ENCODE measurements around the gene PRAF2. TPM values are rescaled to one million over a fixed set of nuclear protein-coding genes. Genes with fewer than 3 reads are reported as not detected.

The PRAF2 gene
- total RNA-seq, 1 experiment from 2014 or later = 36.3 TPM

GRCh38 chrX:49106930-49107329 is 33.1 kb upstream of the PRAF2 start:
- POLR2A ChIA-PET = interaction anchor here (0.7 kb wide), 1 partner anchor 115 kb away, joined by 3 read pairs; no protein-coding TSS in a partner anchor
- no peaks in the 10 kb centered on the region for H3K4me1 ChIP-seq (ENCODE audit: control insufficient read depth, insufficient read depth, low read length)
- in situ Hi-C loops (cut with HindIII; ENCODE audit: low pct_unique_long_range_greater_than_20kb, low sequenced_read_pairs) (no loop called here), intact Hi-C loops (cut with micrococcal nuclease; ENCODE audit: unreplicated experiment) (no loop called here)
- no TSS peak for BruUV-seq (replicated peaks)
- no peaks in the 10 kb centered on the region for H3K36me3 ChIP-seq (ENCODE audit: control insufficient read depth, insufficient read depth, low read length)
- DNase-seq (ENCODE audit: low read depth, low spot score) (no peak), ATAC-seq (peak; percentile 83)
- CTCF ChIA-PET = interaction anchor here (0.6 kb wide), 1 partner anchor 260 kb away, joined by 3 read pairs; no protein-coding TSS in a partner anchor
- H3K9me3 ChIP-seq (ENCODE audit: control insufficient read depth, insufficient read depth, low read depth, low read length) = no peaks in the 10 kb centered on the region
- H3K27me3 ChIP-seq (ENCODE audit: control insufficient read depth, insufficient read depth, low read length) = no peaks in the 10 kb centered on the region
- H3K4me3 ChIP-seq (ENCODE audit: low read depth in 2 of 2, low read length in 2 of 2) = no peak overlapping the region
- no peak overlapping the region for H3K27ac ChIP-seq (ENCODE audit: low read length)
- TF ChIP-seq SIN3A (IDR thresholded peaks at IDR 0.05; ENCODE audit: borderline replicate concordance, insufficient read depth, low read depth, low read length) (no peak), POLR2AphosphoS5 (IDR thresholded peaks at IDR 0.05; ENCODE audit: low read depth, low read length) (no peak), TCF7L2 (IDR thresholded peaks at IDR 0.05; ENCODE audit: low read depth, low read length) (no peak), CTCF (IDR thresholded peaks at IDR 0.05) (no peak; the same call in 1 of the 2 replicates)
- TF ChIP-seq, protein P1, sequence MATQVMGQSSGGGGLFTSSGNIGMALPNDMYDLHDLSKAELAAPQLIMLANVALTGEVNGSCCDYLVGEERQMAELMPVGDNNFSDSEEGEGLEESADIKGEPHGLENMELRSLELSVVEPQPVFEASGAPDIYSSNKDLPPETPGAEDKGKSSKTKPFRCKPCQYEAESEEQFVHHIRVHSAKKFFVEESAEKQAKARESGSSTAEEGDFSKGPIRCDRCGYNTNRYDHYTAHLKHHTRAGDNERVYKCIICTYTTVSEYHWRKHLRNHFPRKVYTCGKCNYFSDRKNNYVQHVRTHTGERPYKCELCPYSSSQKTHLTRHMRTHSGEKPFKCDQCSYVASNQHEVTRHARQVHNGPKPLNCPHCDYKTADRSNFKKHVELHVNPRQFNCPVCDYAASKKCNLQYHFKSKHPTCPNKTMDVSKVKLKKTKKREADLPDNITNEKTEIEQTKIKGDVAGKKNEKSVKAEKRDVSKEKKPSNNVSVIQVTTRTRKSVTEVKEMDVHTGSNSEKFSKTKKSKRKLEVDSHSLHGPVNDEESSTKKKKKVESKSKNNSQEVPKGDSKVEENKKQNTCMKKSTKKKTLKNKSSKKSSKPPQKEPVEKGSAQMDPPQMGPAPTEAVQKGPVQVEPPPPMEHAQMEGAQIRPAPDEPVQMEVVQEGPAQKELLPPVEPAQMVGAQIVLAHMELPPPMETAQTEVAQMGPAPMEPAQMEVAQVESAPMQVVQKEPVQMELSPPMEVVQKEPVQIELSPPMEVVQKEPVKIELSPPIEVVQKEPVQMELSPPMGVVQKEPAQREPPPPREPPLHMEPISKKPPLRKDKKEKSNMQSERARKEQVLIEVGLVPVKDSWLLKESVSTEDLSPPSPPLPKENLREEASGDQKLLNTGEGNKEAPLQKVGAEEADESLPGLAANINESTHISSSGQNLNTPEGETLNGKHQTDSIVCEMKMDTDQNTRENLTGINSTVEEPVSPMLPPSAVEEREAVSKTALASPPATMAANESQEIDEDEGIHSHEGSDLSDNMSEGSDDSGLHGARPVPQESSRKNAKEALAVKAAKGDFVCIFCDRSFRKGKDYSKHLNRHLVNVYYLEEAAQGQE (IDR thresholded peaks at IDR 0.05; ENCODE audit: insufficient read depth in 1 of 2, low read depth in 2 of 2, low read length in 1 of 2) = no peak

DNA sequence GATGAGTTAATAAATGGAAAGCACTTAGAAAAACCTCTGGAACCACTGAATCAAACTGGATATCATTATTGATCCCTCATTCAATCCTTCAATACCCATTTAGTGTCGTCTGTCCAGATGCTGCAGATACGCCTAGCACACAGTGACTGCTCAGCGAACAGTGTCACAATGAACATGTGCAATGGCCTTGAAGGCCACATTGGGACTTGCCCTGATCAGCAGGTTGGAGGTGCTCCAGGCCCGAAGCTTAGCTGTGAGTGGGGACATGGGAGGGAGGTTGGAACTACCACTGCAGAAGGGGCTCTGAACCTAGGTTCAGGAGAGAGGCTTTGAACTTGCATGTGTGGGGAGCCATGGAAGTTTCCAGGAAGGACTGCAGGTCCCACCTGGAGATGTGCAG is 32.5 kb upstream of the PRAF2 start:
- no peak for ATAC-seq
- no peak overlapping the region for H3K27ac ChIP-seq (ENCODE audit: low read length)
- no TSS peak for BruUV-seq (replicated peaks)
- TF ChIP-seq POLR2AphosphoS5 (IDR thresholded peaks at IDR 0.05; ENCODE audit: low read depth, low read length) (no peak), SIN3A (IDR thresholded peaks at IDR 0.05; ENCODE audit: borderline replicate concordance, insufficient read depth, low read depth, low read length) (no peak), CTCF (IDR thresholded peaks at IDR 0.05) (no peak), TCF7L2 (IDR thresholded peaks at IDR 0.05; ENCODE audit: low read depth, low read length) (no peak)
- TF ChIP-seq, protein P1 (IDR thresholded peaks at IDR 0.05; ENCODE audit: insufficient read depth in 1 of 2, low read depth in 2 of 2, low read length in 1 of 2) = no peak
- no peaks in the 10 kb centered on the region for H3K9me3 ChIP-seq (ENCODE audit: control insufficient read depth, insufficient read depth, low read depth, low read length)
- intact Hi-C loops (cut with micrococcal nuclease; ENCODE audit: unreplicated experiment) = no loop called here
- H3K4me1 ChIP-seq (ENCODE audit: control insufficient read depth, insufficient read depth, low read length) = no peaks in the 10 kb centered on the region
- no peaks in the 10 kb centered on the region for H3K27me3 ChIP-seq (ENCODE audit: control insufficient read depth, insufficient read depth, low read length)
- in situ Hi-C loops (cut with HindIII; ENCODE audit: low pct_unique_long_range_greater_than_20kb, low sequenced_read_pairs) = no loop called here
- H3K36me3 ChIP-seq (ENCODE audit: control insufficient read depth, insufficient read depth, low read length) = no peaks in the 10 kb centered on the region
- DNase-seq (ENCODE audit: low read depth, low spot score) = no peak
- ChIA-PET POLR2A (interaction anchor here (0.7 kb wide), 1 partner anchor 116 kb away, joined by 3 read pairs; no protein-coding TSS in a partner anchor), CTCF (no interaction called here)
- H3K4me3 ChIP-seq (ENCODE audit: low read depth in 2 of 2, low read length in 2 of 2) = no peak overlapping the region

Measured in Panc1 (cell line).